Stimulated activated CD4-positive, alpha-beta T cell treated with anti-CD3 and anti-CD28 coated beads, Interleukin-4, amount 100 ng/mL, for 48 hours (primary cell): ENCODE measurements around the gene HACD3.
"Not testable (repeated sequence)": the region's sequence is repeated elsewhere in the genome, so short reads cannot be mapped to it uniquely, and the experiment has no call there.

ENCODE experiments used
- DNase-seq, 2 donors: peaks; one replicate each; pipeline ENCODE4 v3.0.0-alpha.2; 2020; ENCODE audit warnings: low read depth in 2 of 2

Gene HACD3

DNA sequence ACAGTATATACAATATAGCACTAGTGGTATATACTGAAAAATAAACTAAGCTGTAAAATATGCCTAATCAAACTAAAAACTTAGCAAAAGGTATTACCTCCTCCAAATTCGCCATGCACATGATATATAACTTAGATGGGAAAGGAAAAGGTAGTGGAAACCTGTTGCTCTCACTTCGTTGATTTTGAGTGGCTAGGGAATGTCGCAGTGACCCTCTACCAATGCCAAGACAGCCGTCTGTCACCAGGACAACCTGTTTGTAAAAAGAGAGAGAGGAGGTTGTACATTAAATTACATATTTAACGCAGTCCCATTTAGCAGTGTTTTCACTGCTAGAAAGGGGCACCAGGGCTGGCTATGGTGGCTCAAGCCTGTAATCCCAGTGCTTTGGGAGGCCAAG is 69.4 kb downstream of the HACD3 start:
- no peak for DNase-seq

DNA sequence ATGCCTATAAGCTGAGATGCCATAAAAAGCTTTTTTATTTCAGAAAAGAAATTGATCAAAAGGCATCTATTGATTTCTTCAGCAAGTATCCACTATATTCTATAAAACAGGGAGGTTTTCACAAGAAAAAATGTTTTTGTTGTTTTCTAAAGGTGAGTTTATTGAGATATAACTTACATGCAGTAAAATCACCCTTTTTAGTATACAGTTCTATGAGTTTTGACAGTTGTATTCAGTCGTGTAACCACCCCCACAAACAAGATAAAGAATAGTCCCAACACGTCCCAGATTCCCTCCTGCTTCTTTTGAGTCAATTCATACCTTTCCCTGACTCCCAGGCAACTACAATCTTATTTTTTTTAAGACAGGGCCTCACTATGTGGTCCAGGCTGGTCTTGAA is 72.9 kb downstream of the HACD3 start:
- no peak for DNase-seq

DNA sequence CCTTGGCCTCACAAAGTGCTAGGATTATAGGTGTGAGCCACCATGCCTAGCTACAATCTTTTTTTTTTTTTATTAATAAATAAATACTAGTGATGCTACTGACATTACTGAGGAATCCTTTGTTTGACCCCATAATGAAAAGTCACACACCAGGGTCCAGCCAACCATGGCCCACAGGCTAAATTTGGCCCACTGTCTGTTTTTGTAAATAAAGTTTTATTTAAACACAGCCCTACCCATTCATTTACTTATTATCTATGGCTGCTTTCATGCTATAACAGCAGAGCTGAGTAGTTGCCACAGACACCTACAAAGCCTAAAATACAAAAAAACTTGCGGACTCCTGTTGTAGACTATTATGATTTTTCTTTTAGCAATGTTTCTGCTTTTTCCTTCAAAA is 73.3 kb downstream of the HACD3 start:
- DNase-seq: no peak

DNA sequence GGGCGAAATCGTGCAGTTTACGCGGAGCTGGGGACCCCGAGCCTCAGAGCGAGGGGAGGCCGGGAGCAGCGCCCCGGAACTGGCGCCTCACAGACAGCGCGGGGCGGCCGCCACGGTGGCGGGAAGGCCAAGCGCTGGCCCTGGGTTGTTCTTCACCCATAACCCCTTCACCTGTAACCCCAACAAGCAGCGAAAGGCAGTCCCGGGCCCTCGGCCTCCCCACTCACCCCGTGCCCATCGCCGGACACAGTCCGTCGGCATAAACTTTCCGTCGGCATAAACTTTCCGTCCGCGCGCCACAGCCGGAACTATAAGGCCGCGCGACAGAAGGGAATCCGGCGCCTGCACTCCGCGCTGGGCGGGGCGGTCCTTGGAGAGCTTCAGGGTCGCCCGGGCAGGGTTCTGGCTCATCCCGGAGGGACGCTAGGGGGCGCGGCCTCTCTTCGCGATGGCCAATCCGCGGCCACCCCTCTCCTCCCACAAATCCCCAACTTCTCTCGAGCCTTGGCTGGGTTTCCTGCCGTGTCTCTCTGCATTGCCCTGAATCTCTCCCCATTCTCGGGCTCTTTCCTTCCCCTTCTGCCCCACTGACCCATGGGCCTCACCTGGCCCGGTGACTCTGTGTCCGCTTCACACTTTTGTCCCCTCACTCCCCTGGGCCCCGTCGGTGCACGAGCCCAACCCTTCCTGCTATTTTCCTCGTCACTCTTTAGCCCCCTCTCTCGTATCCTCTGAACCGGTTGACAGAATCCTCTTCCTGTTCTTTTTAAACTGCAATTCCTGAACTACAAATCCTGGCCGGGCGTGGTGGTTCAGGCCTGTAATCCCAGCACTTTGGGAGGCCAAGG is 80.8 kb downstream of the HACD3 start, which contains the start of gene INTS14:
Gene INTS14, minus strand, starts transcription at position 261 of the 848 bp plus-strand sequence. CDS start 3,751 bp downstream, outside the sequence.
- peak; percentile 97 to 98 for DNase-seq

DNA sequence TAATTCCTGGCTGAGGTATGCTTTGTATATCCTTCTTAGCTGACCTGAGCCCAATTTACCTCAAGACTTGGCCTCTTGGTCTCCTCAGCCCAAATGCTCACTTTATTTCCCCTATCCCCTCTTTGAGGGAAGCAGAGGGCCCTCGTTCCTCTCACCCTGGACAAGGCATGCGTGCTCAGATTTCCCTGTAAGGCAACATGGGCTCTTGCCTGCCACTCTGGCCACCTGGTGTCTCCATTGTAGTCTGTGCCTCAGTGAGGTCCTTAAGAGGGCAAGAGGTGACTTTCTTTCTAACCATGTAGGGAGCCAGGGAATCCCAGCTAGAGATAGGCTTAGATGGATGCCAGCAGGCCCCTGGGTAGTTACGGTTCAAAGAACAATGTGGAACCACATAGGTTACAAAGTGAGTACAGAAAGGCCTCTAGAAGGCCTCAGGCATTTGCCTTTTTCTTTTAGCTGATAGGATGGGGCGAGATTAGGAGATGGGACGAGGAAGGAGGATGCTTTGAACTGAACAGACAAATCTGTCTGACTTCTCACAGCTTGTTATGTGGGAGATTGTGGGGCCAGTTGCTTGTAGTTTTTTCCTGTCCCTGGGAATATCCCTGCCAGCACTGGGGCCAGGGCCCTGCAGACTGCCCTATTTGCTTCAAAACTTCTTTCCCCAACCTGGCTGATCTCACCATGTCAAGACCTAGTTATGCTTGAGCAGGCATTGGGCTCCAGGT is 81.8 kb downstream of the HACD3 start:
- no peak for DNase-seq

DNA sequence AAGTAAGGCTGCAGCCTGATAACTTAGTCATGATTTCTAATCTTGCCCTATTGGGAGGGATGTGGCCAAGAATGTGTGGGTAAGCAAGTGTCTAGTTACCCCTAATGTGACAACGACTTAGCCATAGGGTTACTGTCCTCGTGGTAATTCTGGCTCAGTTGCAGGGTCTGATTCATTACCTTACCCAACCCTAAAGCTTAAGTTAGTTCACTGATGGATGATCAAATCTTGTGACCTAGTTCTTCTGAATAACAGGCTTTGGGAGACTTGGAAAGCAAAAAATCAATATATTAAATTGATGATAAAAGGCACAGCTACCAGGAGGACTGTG is 82.3 kb downstream of the HACD3 start:
- no peak for DNase-seq

DNA sequence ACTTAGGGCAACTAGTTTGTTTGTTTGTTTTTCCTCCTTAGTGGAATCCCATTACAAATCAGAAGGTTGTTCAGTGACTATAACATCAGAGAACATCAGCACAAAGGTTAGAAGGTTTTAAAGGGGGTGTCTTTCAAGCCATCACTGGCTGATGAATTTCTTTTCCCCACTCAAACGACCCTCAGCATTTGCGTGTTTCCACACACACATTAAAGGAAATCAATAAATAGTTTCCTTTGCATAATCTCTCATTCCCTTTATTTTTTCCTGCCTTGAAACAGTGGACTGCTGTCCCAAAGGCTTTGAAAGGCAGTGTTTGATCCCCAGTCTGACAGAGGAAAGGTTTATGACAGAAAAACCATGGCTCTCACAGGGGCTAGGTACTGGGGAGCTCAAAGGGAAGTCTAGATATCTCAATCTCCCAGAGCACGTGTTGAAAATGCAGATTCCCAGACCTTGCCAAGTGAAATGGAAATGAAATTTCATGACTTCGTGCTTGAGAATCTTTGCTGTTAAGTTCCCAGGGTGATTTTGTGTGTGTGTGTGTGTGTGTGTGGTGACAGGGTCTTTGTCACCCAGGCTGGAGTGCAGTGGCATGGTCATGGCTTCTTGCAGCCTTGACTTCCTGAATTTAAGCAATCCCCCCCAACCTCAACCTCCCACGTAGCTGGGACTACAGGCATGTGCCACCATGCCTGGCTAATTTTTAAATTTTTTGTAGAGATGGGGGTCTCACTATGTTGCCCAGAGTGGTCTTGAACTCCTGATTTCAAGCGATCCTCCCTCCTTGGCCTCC is 82.9 kb downstream of the HACD3 start:
- no peak for DNase-seq

DNA sequence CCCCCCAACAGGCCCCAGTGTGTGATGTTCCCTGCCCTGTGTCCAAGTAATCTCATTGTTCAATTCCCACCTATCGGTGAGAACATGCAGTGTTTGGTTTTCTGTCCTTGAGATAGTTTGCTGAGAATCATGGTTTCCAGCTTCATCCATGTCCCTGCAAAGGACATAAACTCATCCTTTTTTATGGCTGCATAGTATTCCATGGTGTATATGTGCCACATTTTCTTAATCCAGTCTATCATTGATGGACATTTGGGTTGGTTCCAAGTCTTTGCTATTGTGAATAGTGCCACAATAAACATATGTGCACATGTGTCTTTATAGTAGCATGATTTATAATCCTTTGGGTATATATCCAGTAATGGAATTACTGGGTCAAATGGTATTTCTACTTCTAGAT is 85.6 kb downstream of the HACD3 start:
- not testable (repeated sequence) for DNase-seq

DNA sequence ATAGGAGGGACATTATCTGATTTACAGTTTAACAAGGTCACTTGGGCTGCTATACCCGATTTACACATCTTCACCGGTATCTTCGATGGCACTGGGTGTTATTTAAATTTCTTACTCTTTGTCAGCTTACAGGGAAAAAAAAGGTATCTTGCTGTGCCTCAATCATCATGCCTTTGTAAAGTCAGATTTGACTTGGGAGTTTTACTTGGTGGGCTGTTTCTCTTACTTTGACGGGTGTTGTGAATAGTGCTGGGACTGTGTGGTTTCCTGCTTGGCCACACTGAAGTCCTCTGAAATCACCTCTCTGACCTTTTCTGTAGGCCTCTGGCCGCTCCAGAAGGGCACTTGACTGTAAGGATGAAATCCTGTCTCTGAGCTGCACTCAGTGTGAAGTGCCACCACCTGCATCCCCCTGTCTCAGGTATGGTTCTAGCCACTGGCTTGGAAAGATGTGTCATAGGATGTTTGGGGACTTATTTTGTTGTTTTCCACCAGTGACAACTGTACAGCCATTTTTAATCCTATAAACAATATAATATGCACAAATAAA is 88.4 kb downstream of the HACD3 start:
- no peak for DNase-seq

DNA sequence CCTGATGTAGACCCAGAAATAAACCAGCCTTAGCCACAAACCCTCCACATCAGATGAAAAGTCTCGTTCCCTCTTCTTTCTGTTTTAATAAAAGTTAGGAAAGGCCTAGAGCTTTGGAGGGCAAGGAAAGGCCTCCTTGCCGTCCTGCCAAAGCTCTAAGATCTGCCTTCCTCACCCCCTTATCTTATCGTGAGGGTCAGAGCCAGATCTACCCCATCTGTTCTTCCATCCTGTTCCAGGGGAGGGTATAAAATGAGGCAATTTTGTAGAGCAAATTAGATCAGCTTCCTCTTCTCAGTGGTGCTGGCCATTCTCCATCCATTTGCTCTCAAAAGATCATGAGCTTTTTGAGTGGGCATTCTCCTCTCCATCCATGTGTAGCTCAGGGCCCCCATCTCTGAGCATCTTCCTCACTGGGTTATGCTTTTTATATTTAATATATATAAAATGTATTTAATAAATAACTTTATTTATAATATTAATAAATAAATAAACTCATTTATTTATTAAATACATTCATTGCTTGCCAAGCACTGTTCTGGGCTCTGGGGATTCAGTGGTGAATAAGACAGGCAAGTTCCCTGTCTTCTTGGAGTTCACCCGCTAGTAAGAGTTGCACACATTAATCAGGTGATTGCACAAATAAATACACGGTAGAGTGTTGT is 89.5 kb downstream of the HACD3 start:
- no peak for DNase-seq

DNA sequence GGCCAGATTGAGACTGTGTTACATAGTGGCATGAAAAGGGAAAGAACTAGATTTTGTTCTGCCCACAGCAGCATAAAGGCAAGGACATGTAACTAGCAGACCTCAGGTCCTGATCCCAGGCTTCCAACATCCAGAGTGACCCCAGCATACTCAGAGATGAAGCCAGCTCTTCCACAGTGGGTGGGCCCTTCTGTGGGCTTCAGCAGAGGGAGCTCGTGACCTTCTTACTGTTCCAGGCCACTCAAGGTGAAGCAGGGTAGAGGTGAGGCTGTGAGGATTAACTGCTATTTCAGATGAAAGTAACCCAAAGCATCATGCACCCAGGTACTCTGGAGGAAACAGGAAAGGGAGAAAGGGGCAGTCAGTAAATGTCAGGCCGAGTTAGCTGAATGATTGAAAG is 90.6 kb downstream of the HACD3 start:
- DNase-seq: no peak

DNA sequence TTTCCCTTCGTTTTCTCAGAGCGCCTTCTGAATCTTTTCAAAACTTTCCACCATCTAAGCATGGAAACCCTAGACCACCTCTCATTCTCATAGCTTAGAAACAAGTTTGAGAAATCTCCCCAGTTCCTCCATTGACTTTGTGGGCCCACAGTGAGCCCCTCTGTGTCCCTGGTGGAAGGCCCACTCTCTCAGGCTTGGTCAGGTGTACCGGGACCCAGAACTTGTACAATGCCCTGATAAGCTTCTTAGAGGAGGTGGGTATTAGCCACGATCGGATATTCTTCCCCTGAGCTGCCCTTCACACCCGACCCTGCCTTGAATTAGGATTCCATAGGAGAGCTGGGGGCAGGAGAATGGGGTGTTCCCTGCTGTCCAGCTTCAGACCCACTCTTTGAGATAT is 91.4 kb downstream of the HACD3 start, which contains the start of gene SLC24A1:
Gene SLC24A1, plus strand, starts transcription at position 301 of the 400 bp plus-strand sequence. CDS start 2,143 bp downstream, outside the sequence.
- no peak for DNase-seq

DNA sequence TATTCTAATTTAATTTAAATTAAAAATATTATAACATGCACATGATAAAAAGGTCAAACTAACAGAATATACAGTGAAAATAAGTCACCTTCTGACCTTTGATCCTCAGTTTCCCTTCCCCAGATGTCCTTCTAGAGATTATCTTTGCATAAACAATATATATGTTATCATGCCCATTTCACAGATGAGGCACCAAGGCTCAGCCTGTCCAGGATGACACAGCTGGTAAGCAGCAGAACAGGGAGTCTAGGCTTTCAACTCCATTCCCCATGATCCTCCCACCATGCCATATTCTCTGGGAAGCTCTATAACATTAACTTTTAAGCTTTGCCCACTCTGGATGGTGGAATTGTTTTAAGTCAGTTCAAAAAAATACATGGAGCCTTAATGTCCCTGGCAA is 92.8 kb downstream of the HACD3 start:
- no peak for DNase-seq

DNA sequence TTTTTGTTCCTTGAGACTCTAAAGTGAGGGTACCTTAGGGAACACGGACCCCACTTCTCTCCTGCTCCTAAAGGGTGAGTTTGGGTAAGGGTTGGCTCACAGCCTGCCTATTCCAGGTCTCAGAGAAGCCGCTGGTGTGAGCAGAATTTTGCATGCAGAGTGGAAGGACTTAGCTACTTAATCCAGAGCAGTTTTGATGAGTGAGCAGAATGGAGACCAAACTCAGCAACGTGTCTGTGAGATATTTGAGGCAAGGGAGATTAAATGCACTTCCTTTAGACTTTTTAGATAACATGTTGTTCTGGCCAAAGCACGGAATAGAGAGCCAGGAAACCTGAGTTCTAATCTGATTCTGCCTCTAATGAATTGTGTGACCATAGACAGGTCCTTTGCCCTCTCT is 96.6 kb downstream of the HACD3 start:
- DNase-seq: no peak
